GM10847 (cell line): Measurements from ENCODE around the gene GBA2.

Experiments
- POLR2A ChIP-seq: IDR thresholded peaks from 2 replicates; pipeline ENCODE4 v1.6.1; 2011; ENCODE audit not compliant: insufficient read length; ENCODE audit errors: extremely low read depth

GBA2 gene

DNA sequence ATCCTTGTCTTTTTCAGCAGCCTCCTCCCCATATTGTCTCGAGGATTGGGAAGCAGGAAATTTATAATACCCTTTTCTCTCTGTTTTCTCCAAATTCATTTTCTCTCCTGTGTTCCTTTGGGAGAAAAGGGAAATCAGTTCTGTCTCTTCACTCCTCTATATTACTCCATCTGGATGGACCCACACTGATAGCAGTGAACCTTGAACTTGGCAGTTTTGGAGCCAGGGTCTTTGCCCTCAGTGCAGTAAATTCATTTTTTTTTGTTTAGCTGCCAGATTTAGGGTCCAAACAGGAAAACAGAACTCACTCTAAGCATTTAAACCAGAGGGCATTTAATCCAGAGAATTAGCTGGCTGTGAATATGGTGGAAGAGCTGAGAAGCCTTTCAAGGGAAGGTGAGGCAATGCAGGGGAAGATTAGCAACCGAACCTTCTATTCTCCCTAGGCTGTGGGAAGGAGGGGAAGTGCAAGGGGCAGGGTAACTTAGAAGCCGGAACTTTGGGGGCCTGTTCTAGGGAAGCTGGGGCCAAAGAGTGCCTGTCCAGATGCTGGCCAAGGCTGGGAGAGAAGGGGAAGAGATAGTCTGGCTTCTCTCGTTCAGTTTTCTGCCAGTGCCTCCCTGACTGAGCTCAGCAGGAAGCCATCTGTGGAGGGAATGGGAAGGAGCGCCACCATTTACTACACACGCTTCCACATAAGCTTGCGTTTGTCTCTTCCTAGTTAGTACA lies 26.0 kb upstream of the GBA2 start:
- TF ChIP-seq POLR2A = no peak

- TF ChIP-seq POLR2A = no peak
These were observed 22.9 kb upstream of the GBA2 start for GRCh38 chr9:35771943-35772342.

- no peak for TF ChIP-seq POLR2A
These were observed 22.5 kb upstream of the GBA2 start for GRCh38 chr9:35771534-35771933.

DNA sequence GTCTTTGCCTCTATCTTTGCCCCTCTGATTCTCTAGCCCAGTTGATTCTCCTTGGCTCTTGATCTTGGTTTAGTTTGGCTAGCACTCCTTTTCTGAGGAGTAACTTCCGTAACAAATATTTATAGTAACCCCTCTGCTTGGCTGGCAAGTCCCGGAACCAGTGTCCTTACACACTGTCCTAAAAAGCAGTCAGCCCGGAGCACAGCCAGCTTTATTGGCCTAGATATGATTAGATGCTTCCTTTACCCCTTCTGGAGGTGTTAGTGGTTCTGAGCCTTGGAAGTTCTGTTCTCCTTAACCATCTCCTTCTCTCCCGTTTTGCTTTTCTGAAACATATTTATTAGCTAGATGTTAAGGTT lies 22.0 kb upstream of the GBA2 start:
- TF ChIP-seq POLR2A = no peak

DNA sequence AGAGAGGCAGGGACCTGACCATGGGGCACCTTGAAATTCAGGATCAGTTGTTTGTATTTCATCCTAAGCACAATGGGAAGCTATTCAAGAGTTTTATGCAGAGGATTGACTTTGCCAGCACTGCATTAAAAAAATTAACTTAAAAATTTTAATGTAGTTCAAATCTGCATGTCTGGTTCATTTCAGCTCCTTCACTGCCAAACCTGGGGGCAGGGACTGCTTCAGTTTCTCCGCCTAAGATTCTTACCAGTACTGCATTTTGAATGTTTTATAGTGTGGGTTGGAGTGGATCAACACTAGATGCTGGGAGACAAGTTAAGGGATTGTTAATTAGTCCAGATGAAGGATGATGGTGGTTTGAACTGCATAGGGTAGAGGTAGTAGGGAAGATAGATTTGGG lies 20.7 kb upstream of the GBA2 start:
- no peak for TF ChIP-seq POLR2A

GRCh38 chr9:35767458-35767857 lies 18.4 kb upstream of the GBA2 start:
- no peak for TF ChIP-seq POLR2A

DNA sequence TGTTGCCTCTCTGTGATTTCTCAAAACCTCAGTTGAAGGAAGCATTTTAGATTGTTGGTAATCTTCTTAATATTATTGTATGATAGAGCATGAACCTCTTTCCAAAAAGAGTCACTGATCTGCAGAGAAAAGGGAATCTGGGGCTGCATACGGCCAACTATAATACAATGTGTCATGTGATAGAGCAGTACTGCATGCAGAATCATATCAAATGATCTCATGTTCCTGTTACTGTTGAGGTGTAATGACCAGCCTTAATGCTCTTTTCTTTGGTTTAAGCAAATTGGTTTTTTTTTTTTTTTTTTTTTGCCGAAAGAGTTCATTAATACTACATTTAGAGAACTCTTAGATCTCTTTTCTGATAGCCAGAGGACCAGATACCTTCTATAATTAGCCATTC lies 18.0 kb upstream of the GBA2 start:
- no peak for TF ChIP-seq POLR2A

DNA sequence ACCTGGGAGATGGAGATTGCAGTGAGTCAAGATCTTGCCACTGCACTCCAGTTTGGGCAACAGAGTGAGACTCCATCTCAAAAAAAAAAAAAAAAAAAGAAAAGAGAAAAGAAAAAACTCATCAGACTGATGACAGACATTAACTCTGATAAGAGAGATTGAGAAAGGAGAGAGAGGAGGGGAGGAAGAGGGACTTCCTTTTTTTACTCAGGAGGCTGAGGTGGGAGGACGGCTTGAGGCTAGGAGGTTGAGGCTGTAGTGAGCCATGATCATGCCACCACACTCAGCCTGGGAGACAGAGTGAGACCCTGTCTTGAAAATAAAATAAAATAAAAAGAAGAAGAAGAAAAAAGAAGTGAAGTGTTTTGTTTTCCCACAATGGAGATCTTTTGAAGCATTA lies 14.8 kb upstream of the GBA2 start:
- TF ChIP-seq POLR2A = no peak

DNA sequence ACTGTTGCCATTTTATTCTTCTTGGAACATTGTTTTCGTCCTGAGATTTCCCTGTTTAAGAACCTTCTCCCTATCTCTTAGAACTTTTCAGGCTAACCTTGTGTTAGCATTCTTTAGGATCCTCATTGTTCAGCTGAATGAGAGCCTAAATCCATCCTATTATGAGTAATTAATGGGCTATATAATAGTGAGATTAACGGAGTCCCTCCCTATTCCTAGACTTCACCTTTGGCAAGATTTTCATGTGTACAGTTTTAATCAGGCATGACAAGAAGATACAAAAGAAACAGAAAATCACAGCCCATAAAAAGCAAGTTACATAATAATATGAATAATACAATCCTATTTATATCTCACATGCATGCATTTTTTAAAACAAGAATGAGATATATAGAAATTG lies 14.2 kb upstream of the GBA2 start:
- TF ChIP-seq POLR2A = no peak

DNA sequence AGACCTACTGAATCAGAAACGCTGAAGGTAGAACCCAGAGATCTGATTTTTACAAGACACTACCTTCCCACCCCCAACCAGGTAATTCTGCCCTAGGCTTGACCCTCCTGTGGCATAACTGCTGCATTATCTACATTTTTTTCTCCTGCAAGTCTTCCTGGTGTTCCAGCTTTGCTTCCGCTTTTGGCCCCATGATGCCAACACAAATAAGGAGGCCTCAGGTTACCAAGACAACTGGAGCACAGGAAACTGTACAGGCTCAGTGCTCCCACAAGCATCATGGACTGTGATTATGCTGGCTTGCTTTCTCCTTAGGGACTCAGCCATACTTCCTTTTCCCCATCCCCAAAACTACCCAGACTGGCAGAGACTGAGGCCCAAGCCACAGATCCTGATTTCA lies 11.6 kb upstream of the GBA2 start:
- no peak for TF ChIP-seq POLR2A

- no peak for TF ChIP-seq POLR2A
These were observed 10.8 kb upstream of the GBA2 start for GRCh38 chr9:35759795-35760194.

- no peak for TF ChIP-seq POLR2A
These were observed 9.5 kb upstream of the GBA2 start for GRCh38 chr9:35758475-35759050.

DNA sequence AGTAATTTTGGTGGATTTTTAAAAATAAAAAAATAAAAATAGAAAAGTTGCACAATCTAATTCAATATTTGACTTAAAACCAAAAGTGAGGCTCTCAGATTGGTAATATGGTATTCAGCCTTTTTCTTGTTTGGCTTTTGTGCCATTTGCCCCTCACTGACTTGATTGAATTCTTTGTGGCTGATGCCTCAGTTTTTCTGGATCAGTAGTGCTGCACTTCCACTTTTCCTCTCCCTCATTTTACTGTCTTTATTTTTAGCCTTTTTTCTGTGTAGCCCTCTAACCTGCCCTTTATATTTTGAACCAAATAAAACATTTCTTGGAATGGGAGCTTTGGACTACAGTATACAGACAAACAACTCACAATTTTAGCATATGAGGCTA lies 8.9 kb upstream of the GBA2 start:
- no peak for TF ChIP-seq POLR2A

- TF ChIP-seq POLR2A = peak; percentile 23
These were observed 8.3 kb upstream of the GBA2 start for GRCh38 chr9:35757226-35757891.

DNA sequence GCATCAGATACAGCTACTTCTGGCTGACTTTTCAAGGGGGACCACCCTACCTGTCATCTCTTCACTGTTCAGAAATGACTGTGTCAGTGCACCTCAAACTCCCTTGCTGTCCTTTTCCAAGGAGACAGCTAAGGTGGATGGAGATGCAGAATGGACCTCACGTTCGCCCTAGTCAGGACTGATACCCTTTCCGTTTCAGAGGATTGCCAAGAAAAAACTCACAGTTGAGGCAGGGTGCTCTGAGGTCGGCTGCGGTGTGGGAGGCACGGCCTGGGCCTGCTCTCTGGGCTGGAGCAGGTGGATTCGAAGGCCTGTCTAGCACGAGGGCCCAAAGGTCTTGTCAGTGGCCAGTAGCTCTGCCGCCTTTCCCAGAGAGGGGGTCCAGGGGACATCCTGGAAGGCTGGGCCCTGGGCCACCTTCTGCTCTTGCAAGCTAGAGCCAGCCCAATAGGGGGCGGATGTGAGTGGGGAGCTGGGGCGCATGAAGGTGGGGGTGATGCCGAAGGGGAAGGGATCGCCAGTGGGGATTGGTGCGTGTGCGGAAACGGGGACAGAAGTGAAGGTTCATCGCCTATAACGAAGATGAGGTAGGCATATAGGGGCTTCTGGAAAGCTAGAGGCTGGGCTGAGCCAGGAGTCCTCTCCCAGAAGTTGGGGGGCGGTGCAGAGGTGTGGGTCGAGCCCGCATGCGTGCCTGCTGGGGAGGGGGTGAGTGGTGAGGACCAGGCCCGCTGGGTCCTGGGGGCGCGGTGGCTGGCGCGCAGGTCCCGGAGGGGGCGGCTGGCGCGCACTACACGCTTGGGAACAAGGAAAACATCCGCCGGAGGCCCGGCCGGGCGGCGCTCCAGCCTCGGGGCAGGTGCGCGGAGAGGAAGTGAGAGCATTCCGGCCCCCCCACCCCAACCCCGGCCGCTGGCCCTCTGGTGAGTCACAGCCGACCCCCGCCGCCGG lies 7.5 kb upstream of the GBA2 start:
- peak; percentile 29 for TF ChIP-seq POLR2A

- TF ChIP-seq POLR2A = no peak
These were observed 6.0 kb upstream of the GBA2 start for GRCh38 chr9:35755071-35755470.
